Putamen (tissue), 1 donor: ENCODE measurements around the gene ZNF329.
A peak's percentile ranks its signal among the peaks of the same experiment; 100 is the strongest.
"Not testable (repeated sequence)": the region's sequence is repeated elsewhere in the genome, so short reads cannot be mapped to it uniquely, and the experiment has no call there.

Source experiments
- DNase-seq: peaks from one replicate; pipeline ENCODE4 v3.0.0-alpha.2; 2016; ENCODE audit warnings: low spot score

ZNF329 gene

GRCh38 chr19:58150328-58150921, at the start of gene ZNF329:
TSS of gene ZNF329 (minus strand) at chr19:58150789. CDS start at chr19:58129503, 21,286 bp downstream.
- peak; percentile 77 for DNase-seq

GRCh38 chr19:58196901-58197616, 46.5 kb upstream of the ZNF329 start:
- DNase-seq: no peak

DNA sequence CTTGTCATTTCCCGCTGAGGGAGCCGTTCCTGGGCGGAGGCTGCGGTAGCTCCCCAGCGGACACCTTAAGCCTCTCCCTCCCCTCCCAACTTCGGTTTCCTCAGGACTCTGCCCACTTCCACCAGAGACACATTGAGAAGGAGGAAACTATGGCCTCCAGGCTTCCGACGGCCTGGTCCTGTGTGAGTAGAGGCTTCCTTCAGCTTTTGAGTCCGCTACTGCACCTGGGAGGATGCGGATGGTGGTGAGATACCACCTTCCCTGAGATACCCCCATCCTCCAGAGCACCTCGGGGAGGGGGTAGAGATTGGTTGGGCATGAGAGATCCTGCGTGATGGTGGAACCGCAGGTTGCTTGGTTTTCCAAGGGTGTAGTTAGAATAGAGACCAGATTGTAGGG, 33.2 kb upstream of the ZNF329 start:
- DNase-seq: no peak

GRCh38 chr19:58182989-58183816, 32.6 kb upstream of the ZNF329 start, which contains the start of gene ZNF274:
TSS of gene ZNF274 (plus strand) at chr19:58183061. CDS start at chr19:58183966, 905 bp downstream.
- peak; percentile 87 for DNase-seq

GRCh38 chr19:58182577-58182988, 32.0 kb upstream of the ZNF329 start:
- DNase-seq: no peak

DNA sequence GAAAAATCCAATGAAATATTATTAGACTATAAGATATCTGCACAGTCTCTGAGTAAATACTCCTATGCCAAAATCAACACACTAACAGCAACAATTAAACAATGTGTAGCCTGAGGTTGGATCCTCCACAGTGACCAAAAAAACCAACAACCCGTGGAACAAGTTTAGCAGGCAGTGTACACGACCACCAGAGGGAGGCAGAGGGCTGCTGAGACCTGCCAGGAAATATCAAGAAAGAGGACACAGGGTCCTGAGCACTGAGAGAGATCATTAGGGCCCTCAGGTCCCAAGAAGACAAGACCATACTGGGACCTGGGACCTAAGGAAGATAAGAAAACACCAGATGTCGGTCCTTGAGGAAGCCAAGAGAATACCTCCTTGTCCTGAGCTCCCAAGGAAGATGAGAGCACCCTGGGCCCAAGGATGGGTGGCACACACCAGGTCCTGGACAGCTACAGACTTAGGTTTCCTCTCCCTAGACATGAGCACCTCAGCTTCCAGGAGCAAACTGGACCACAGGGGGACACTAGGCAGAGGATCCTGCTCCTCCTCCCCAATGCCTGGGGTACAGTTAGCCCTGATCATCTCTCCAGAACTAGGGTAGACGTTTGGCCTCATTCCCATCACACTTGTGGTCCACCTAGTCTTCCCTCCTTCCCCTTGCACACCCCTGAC, 31.4 kb upstream of the ZNF329 start:
- DNase-seq: no peak

DNA sequence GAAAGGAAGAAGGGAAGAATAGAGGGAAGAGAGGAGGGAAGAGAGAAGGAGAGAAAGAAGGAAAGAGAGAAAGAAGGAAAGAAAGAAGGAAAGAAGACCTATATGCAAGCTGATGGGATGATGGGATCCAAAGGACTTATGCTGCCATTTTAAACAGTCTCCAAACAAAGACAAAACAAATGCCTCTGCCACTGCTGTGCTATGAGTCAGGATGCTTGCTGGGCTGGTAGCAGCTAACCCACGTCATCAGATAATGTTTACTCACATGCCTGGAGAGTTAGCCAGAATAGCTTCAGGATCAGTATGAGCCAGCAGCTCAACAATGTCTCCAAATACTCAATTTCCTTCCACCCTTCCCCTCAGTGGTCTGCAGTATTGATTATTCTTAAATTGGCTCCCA, 20.3 kb upstream of the ZNF329 start:
- no peak for DNase-seq

DNA sequence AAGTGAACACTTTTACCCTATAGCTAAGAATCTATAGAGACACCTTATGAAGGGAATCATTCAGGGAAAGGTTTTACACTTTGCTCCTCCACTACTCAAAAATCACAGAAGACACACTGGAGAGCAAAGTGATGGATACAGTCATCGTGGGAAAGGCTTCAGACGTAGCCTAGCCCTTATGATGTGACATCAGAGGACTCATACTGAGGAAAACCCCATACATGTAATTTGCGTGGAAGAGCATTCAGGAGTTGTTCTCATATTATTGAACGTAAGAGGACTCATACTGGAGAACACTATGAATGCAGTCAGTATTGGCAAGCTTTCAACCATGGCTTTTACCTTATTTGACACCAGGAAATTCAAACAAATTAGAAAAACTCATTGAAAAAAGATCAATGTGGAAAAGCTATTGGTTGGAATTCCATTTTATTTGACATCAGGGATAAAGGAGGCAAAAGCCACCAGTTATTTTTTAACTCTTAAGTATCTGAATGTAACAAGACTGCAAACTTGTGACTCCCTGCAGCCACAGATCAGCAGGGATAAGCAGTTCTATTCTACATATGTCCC, 16.2 kb upstream of the ZNF329 start:
- no peak for DNase-seq

DNA sequence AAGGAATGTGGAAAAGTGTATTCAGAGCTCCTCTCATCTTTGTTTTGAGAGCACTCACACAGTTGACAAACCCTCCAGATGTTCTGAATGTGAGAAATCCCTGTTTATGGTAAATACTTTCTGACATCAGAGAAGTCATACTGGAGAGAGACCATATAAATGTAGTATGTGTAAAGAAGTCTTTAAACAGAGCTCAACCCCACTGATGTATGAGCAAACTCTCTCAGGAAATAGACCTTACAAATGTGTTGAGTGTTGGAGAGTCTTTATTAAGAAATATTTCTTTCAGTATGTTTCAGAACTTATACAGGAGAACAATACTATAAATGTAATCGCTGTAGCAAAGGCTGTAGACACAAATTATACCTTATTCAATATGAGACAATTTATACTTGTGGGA, 15.7 kb upstream of the ZNF329 start:
- DNase-seq: no peak

DNA sequence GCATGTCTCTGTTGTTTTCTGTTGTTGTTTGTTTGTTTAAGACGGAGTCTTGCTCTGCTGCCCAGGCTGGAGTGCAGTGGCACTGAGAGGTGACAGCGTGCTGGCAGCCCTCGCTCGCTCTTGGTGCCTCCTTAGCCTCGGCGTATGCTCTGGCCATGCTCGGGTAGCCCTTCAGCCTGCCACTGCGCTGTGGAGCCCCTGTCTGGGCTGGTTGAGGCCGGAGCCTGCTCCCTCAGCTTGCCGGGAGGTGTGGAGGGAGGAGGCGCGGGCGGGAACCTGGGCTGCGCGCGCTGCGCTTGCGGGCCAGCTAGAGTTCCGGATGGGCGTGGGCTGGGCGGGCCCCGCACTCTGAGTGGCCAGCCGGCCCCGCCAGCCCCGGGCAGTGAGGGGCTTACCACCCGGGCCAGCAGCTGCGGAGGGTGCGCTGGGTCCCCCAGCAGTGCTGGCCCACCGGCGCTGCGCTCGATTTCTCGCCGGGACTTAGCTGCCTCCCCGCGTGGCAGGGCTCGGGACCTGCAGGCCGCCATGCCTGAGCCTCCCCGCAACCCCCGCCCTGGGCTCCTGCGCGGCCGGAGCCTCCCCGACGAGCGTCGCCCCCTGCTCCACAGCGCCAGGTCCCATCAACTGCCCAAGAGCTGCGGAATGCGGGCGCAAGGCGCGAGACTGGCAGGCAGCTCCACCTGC, 6.6 kb upstream of the ZNF329 start:
- DNase-seq: no peak

GRCh38 chr19:58154679-58155648, 4.4 kb upstream of the ZNF329 start:
- DNase-seq: peak; percentile 91

GRCh38 chr19:58154287-58154678, 3.7 kb upstream of the ZNF329 start:
- DNase-seq: no peak

DNA sequence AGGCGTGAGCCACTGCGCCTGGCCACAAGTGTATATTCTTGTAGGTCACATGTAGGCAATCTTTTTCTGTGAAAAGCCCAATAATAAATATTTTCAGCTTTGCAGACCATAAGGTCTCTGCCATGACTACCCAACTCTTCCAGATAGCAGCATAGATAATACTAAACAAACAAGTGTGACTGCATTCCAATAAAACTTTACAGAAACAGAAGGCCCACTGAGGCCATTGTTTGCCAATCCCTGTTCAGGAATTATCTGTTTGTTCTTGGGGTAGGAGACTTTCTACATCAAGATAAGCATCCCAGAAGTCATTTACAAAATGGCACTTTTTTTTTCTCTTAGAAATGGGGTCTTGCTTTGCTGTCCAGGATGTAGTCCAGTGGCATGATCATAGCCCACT, 2.8 kb upstream of the ZNF329 start:
- DNase-seq: no peak

- not testable (repeated sequence) for DNase-seq
These were observed 3.1 kb downstream of the ZNF329 start for GRCh38 chr19:58147475-58147874.

GRCh38 chr19:58145849-58146248, 4.7 kb downstream of the ZNF329 start:
- DNase-seq: no peak

GRCh38 chr19:58134244-58134643, 16.3 kb downstream of the ZNF329 start:
- DNase-seq: no peak

DNA sequence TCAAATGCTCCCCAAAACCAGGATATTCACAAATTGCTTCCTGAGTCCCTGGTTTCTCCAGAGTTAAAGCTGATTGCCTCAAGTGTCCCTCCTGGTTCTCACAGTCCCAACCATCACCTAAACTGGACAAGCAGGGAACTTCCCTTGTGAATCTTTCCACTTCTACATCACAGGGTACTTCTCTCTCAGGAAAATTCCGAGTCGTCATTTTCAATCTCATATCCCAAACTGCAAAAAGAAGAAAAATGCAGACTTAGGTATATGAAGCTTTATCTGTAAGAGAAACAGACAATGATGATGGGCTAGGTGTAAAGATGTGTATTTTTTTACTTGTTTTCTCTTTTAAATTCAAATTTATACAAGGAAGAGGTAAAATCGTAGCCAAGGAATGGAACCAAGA, 21.3 kb downstream of the ZNF329 start:
- DNase-seq: no peak

DNA sequence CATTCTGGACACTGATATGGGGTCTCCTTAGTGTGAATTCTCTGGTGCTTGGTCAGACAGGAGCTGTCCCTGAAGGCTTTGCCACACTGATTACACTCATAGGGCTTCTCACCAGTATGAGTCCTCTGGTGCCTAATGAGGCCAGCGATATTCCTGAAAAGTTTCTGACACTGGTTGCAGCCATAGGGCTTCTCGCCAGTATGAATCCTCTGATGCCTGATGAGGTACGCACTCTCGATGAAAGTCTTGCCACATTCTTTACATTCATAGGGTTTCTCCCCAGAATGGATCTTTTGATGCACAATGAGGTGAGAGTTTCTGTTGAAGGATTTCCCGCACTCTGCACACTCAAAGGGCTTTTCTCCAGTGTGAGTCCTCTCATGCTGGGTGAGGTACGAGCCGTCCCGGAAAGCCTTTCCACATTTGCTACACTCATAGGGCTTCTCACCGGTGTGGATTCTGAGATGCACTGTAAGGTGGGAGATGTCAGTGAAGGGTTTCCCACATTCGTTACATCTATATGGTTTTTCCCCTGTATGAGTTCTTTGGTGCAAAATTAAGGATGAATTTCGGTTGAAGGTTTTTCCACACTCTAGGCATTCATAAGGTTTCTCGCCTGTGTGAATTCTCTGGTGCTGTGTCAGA, 22.4 kb downstream of the ZNF329 start:
- no peak for DNase-seq

DNA sequence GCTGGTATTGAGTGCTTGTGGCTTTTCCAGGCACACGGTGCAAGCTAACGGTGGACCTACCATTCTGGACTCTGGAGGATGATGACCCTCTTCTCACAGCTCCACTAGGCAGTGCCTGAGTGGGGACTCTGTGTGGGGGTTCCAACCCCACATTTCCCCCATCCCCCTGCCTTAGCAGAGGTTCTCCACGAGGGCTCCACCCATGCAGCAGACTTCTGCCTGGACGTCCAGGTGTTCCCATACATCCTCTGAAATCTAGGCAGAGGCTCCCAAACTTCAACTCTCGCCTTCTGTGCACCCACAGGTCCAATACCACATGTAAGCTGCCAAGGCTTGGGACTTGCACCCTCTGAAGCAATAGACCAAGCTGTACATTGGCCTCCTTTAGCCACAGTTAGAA, 27.2 kb downstream of the ZNF329 start:
- no peak for DNase-seq
